ENCODE data around the gene ARHGAP23.
A peak's percentile ranks its signal among the peaks of the same experiment; 100 is the strongest.
"Not testable (repeated sequence)": the region's sequence is repeated elsewhere in the genome, so short reads cannot be mapped to it uniquely, and the experiment has no call there.

The ARHGAP23 gene

GRCh38 chr17:38492067-38493040 lies 64.1 kb downstream of the ARHGAP23 start:
- DNase-seq: peak; percentile 97

GRCh38 chr17:38494152-38494551 lies 65.9 kb downstream of the ARHGAP23 start:
- DNase-seq: not testable (repeated sequence)

GRCh38 chr17:38497656-38498055 lies 69.4 kb downstream of the ARHGAP23 start:
- DNase-seq: not testable (repeated sequence)

- no peak for DNase-seq
These were observed 70.1 kb downstream of the ARHGAP23 start for GRCh38 chr17:38498353-38498752.

GRCh38 chr17:38499230-38499629 lies 71.0 kb downstream of the ARHGAP23 start:
- DNase-seq: not testable (repeated sequence)

GRCh38 chr17:38501718-38502117 lies 73.5 kb downstream of the ARHGAP23 start:
- not testable (repeated sequence) for DNase-seq

- not testable (repeated sequence) for DNase-seq
These were observed 75.1 kb downstream of the ARHGAP23 start for GRCh38 chr17:38503286-38503913.

- DNase-seq: no peak
These were observed 76.0 kb downstream of the ARHGAP23 start for GRCh38 chr17:38504216-38504615.

GRCh38 chr17:38507436-38507835 lies 79.2 kb downstream of the ARHGAP23 start:
- no peak for DNase-seq

- DNase-seq: no peak
These were observed 79.8 kb downstream of the ARHGAP23 start for GRCh38 chr17:38507921-38508569.

- no peak for DNase-seq
These were observed 80.3 kb downstream of the ARHGAP23 start for GRCh38 chr17:38508570-38508950.

- peak; percentile 81 to 85 for DNase-seq
These were observed 80.9 kb downstream of the ARHGAP23 start for GRCh38 chr17:38508954-38509771.

GRCh38 chr17:38509772-38510420 lies 81.6 kb downstream of the ARHGAP23 start:
- no peak for DNase-seq

GRCh38 chr17:38510421-38511149 lies 82.3 kb downstream of the ARHGAP23 start:
- no peak for DNase-seq

- no peak for DNase-seq
These were observed 83.2 kb downstream of the ARHGAP23 start for GRCh38 chr17:38511150-38512108.

GRCh38 chr17:38512473-38513058 lies 84.3 kb downstream of the ARHGAP23 start:
- DNase-seq: no peak

GRCh38 chr17:38526526-38526925 lies 98.3 kb downstream of the ARHGAP23 start:
- DNase-seq: not testable (repeated sequence)

GRCh38 chr17:38528141-38528540 lies 99.9 kb downstream of the ARHGAP23 start:
- DNase-seq: not testable (repeated sequence)

GRCh38 chr17:38530856-38531255 lies 102.6 kb downstream of the ARHGAP23 start:
- not testable (repeated sequence) for DNase-seq

- not testable (repeated sequence) for DNase-seq
These were observed 103.5 kb downstream of the ARHGAP23 start for GRCh38 chr17:38531761-38532160.

Measured in activated CD4-positive, alpha-beta T cell treated with anti-CD3 and anti-CD28 coated beads, Interleukin-2, amount 50 U/mL, for 48 hours (primary cell).